Fibroblast of lung (primary cell): ENCODE measurements around the gene ZNF503.

Experiments
- CTCF ChIP-seq, 2 donors: IDR thresholded peaks in 1 of 2; conservative IDR thresholded peaks in 1 of 2; 1 replicate in 1 of 2; 2 replicates in 1 of 2; pipeline ENCODE4 v1.5.1; 2011 to 2012; ENCODE audit warnings: low read length in 2 of 2, control low read depth in 1 of 2, inconsistent platforms in 1 of 2, low read depth in 1 of 2, mild to moderate bottlenecking in 1 of 2
- EZH2 ChIP-seq: IDR thresholded peaks from 2 replicates; pipeline ENCODE4 v1.5.1; 2012; ENCODE audit warnings: low read length, control low read depth, mild to moderate bottlenecking; ENCODE audit errors: missing control alignments

- no peak for TF ChIP-seq CTCF (conservative IDR thresholded peaks at IDR 0.05 in 1 of 2, IDR thresholded peaks at IDR 0.05 in 1 of 2; ENCODE audit: low read depth in 1 of 2, low read length in 2 of 2)
- no peak for TF ChIP-seq EZH2
Measured at GRCh38 chr10:75400163-75400770, 1.3 kb downstream of the ZNF503 start.
